Erythroblast (primary cell): ENCODE measurements around the gene PPP2R1B.
A peak's percentile ranks its signal among the peaks of the same experiment; 100 is the strongest.
"Not testable (repeated sequence)": the region's sequence is repeated elsewhere in the genome, so short reads cannot be mapped to it uniquely, and the experiment has no call there.

ENCODE experiments used
- DNase-seq, 2 experiments: peaks; one replicate each; lab custom pipeline; 2025; lab: John Stamatoyannopoulos, UW
- GATA1 ChIP-seq: IDR thresholded peaks from 2 replicates; pipeline ENCODE4 v1.6.1; 2011; ENCODE audit warnings: low read depth, mild to moderate bottlenecking, control low read depth, low read length, moderate library complexity
- POLR2A ChIP-seq: IDR thresholded peaks from 2 replicates; pipeline ENCODE4 v1.6.1; 2011; ENCODE audit warnings: mild to moderate bottlenecking, low read length

The PPP2R1B gene

GRCh38 chr11:111795334-111795985 lies 29.3 kb upstream of the PPP2R1B start:
- TF ChIP-seq GATA1 (no peak), POLR2A (no peak)
- no peak for DNase-seq

DNA sequence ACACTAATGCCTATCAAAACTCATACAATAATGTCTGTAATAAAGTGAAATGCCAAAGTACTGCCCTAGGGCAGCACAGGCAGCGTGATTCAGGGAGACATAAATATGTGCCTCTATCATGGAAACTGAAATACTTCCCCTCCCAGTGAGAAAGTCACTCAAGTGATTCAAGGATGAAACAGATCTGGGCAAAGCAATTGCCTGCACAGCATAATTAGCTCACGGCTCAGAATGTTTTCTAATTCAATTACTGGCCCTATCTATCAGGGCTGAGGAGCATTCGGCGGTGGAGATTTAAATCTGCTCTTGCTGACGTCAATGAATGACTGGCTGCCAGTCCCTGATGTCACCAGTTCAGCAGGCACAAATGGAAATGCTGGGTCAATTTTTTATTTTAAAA lies 27.7 kb upstream of the PPP2R1B start:
- DNase-seq = no peak
- TF ChIP-seq POLR2A = no peak

GRCh38 chr11:111792955-111793500 lies 26.8 kb upstream of the PPP2R1B start:
- no peak for DNase-seq
- TF ChIP-seq POLR2A (no peak), GATA1 (no peak)

- TF ChIP-seq GATA1 = no peak
- TF ChIP-seq POLR2A = no peak
- DNase-seq = no peak
Observed at GRCh38 chr11:111792314-111792713, 26.1 kb upstream of the PPP2R1B start.

DNA sequence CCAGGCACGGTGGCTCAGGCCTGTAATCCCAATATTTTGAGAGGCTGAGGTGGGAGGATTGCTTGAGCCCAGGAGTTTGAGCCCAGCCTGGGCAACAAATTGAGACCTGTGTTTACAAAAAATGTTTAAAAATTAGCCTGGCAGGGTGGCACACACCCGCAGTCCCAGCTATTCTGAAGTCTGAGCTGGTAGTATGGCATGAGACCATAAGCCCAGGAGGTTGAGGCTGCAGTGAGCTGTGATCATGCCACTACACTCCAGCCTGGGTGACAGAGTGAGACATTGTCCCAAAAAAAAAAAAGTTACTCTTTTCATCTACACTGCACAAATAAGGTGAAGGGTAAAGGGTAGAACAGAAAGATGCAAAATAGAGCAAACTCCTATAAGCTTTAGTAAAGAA lies 22.3 kb upstream of the PPP2R1B start:
- TF ChIP-seq GATA1 = no peak
- TF ChIP-seq POLR2A = no peak
- DNase-seq = no peak

GRCh38 chr11:111788051-111788450 lies 21.9 kb upstream of the PPP2R1B start:
- DNase-seq = no peak

DNA sequence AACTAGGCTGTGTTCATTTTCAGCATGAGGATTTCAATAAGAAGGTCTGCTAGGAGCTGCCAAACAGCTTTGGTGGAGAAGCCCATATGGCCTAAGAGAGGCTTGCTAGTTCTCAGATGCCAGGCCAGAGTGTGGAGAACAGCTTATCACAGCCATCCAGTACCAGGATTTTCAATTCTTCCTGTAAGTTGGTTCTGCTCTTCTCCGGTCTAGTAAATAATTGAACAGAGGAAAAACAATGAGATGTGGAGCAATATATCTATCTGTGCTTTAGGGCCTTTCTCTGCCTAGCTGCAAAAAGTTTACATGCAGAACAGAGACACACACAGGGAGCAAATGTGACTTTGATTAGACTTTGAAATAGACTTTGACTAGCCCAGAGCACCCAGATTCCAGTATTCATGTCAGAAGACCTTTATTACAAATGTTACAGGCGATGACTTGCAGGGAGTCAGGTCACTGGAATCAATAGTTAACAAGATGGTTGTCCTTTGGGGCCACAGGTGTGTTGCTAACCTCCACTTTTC lies 19.8 kb upstream of the PPP2R1B start:
- no peak for TF ChIP-seq POLR2A
- TF ChIP-seq GATA1 = no peak
- no peak for DNase-seq

More at GRCh38 chr11:111788051-111788450, 21.9 kb upstream of the PPP2R1B start:
- no peak for TF ChIP-seq GATA1
- no peak for TF ChIP-seq POLR2A

DNA sequence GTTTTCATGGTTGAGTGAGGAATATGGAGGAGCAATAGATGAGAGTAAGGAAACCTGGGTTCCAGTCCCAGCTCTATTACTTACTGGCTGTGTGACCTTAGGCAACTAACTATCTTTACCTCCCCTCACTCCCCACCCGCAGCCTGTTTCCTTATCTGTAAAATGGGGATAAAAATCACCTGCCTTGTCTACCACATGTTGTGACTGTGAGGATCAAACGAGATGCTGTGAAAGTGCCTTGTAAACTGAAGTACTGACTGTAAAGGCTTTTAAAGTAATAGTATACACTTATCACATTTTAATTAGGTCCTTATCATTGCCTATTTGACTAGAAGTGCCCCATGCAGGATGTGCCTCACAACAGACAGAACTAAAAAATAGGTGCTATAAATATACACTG lies 18.9 kb upstream of the PPP2R1B start:
- TF ChIP-seq POLR2A (no peak), GATA1 (no peak)
- DNase-seq = no peak

GRCh38 chr11:111784311-111784710 lies 18.1 kb upstream of the PPP2R1B start:
- not testable (repeated sequence) for DNase-seq

GRCh38 chr11:111782109-111782741 lies 16.0 kb upstream of the PPP2R1B start:
- no peak for TF ChIP-seq GATA1
- TF ChIP-seq POLR2A = no peak
- DNase-seq = no peak

DNA sequence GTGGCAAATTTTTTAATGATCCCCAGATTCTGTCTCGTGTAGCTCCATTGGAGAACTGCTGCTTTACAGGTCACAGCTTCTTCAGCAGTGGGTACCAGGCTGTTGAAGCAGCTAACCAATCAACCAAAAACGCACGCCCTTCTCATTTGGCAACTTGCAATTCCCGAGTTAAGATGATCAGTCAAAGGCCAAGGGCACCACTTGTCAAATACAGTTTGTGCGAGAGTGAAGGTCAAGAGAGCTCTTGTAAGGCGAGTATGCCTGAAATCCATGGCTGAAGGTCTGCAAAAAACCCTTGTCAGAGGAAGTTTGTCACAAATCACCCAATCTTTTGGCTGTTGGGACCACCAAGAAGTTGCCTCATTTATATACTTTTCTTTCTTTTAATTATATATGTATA lies 12.9 kb upstream of the PPP2R1B start:
- no peak for DNase-seq
- no peak for TF ChIP-seq GATA1
- TF ChIP-seq POLR2A = no peak

DNA sequence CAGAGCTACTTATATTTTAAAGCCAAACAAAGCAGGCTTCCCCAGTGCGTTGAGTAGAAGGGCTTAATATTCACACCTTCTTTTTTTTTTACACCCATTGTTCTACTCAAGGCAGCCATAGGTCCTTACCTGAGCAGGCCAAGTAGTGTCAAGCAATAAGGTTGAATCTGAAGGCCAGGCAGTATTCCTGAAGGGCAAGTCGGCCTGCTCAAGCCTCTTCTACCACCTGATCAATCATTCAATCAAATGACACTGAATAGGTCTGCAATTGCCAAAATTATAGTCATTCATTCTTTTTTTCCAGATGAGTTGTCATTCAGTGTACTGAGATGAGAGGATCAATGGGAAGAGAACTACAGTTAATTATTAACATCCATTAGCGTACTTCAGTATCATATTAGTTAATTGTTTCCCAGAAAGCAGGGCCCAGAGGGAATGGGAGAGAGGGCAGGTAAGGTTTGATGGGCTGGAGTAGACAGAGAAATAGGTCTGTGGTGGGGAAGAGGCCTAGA lies 11.9 kb upstream of the PPP2R1B start:
- no peak for DNase-seq
- TF ChIP-seq POLR2A = no peak
- TF ChIP-seq GATA1 = no peak

GRCh38 chr11:111777094-111778046 lies 11.2 kb upstream of the PPP2R1B start:
- peak; percentile 80 to 85 for DNase-seq
- no peak for TF ChIP-seq POLR2A
- no peak for TF ChIP-seq GATA1
